GM23248 (cell line): ENCODE results near the gene LRMDA. TPM values are rescaled to one million over a fixed set of nuclear protein-coding genes. Genes with fewer than 3 reads are reported as not detected.

Experiments used
- DNase-seq: peaks from one replicate; pipeline ENCODE4 v3.0.0-alpha.2; 2015
- H2AFZ ChIP-seq: fragments of 200-600 bp; sonication (generic); 2 replicates; pipeline ENCODE4 v1.6.1; 2016; ENCODE audit warnings: antibody characterized with exemption
- H3F3A ChIP-seq: fragments of 200-600 bp; sonication (generic); 2 replicates; pipeline ENCODE4 v1.6.1; 2016; ENCODE audit warnings: mild to moderate bottlenecking, antibody characterized with exemption, mixed run types; ENCODE audit not compliant: insufficient read depth
- H3K27ac ChIP-seq: fragments of 200-600 bp; sonication (generic); 2 replicates; pipeline ENCODE4 v1.5.1; 2016; ENCODE audit warnings: mild to moderate bottlenecking
- H3K27me3 ChIP-seq: fragments of 200-600 bp; sonication (generic); replicated peaks from 2 replicates; pipeline ENCODE4 v1.6.1; 2016; ENCODE audit warnings: mild to moderate bottlenecking; ENCODE audit not compliant: insufficient read depth
- H3K36me3 ChIP-seq: fragments of 200-600 bp; sonication (generic); 2 replicates; pipeline ENCODE4 v1.6.1; 2016; ENCODE audit warnings: low read depth, mild to moderate bottlenecking
- H3K4me1 ChIP-seq: fragments of 200-600 bp; sonication (generic); 2 replicates; pipeline ENCODE4 v1.6.1; 2016; ENCODE audit warnings: mild to moderate bottlenecking; ENCODE audit not compliant: insufficient read depth
- H3K4me2 ChIP-seq: fragments of 200-600 bp; sonication (generic); one replicate; pipeline ENCODE4 v1.6.1; 2016; ENCODE audit warnings: mild to moderate bottlenecking; ENCODE audit not compliant: unreplicated experiment
- H3K4me3 ChIP-seq: fragments of 200-600 bp; sonication (generic); 2 replicates; pipeline ENCODE4 v1.5.1; 2016; ENCODE audit warnings: mild to moderate bottlenecking
- H3K79me2 ChIP-seq: fragments of 200-600 bp; sonication (generic); 2 replicates; pipeline ENCODE4 v1.6.1; 2016; ENCODE audit warnings: mild to moderate bottlenecking; ENCODE audit not compliant: insufficient read depth
- H3K9ac ChIP-seq: fragments of 200-600 bp; sonication (generic); 2 replicates; pipeline ENCODE4 v1.6.1; 2016; ENCODE audit warnings: mild to moderate bottlenecking
- H3K9me2 ChIP-seq: fragments of 200-600 bp; sonication (generic); 2 replicates; pipeline ENCODE4 v1.6.1; 2016; ENCODE audit warnings: mixed run types, mild to moderate bottlenecking, moderate library complexity; ENCODE audit not compliant: insufficient read depth
- H3K9me3 ChIP-seq: fragments of 200-600 bp; sonication (generic); one replicate; pipeline ENCODE4 v1.6.1; 2017; ENCODE audit warnings: low read depth
- H4K20me1 ChIP-seq: fragments of 200-600 bp; sonication (generic); 2 replicates; pipeline ENCODE4 v1.6.0; 2016; ENCODE audit not compliant: insufficient read depth
- EZH2 ChIP-seq: fragments of 200-600 bp; sonication (generic); IDR thresholded peaks from 2 replicates; pipeline ENCODE4 v1.6.1; 2018; ENCODE audit warnings: antibody characterized with exemption, mild to moderate bottlenecking; ENCODE audit not compliant: insufficient read depth, poor library complexity, severe bottlenecking
- EZH2phosphoT487 ChIP-seq: fragments of 200-600 bp; sonication (generic); IDR thresholded peaks from 2 replicates; pipeline ENCODE4 v1.6.1; 2018; ENCODE audit warnings: antibody characterized with exemption, moderate library complexity, mild to moderate bottlenecking, low read depth; ENCODE audit not compliant: insufficient read depth
- WGBS, 2 experiments: methylation state at CpG; one replicate each; pipeline ENCODE4 v1.1.6; 2015 to 2017; ENCODE audit warnings: low lambda C conversion rate in 2 of 2, low coverage in 1 of 2; ENCODE audit errors: missing lambda C conversion rate in 2 of 2; 5-methylcytosine and 5-hydroxymethylcytosine counted together
- in situ Hi-C: fragments of 300-500 bp; cut with MboI; formaldehyde crosslinking; loops from 2 replicates; pipeline ENCODE4 v1.15.0; 2020
- polyA plus RNA-seq: library from polyadenylated mRNA; unstranded; fragments of >200 nt; fragmentation: Nextera tagmentation; extraction: Ambion mirVana; gene quantifications from 2 replicates; pipeline ENCODE4 v1.2.1, GENCODE V29; 2016
- total RNA-seq: library from RNA; depleted of rRNA; stranded (reverse); fragments of >200 nt; shearing (Covaris generic); gene quantifications from 2 replicates; pipeline ENCODE4 v1.2.3, GENCODE V29; 2014

LRMDA gene
- total and polyA plus RNA-seq, 2 experiments from 2014 or later, result 2.6 TPM; not detected in 1

DNA sequence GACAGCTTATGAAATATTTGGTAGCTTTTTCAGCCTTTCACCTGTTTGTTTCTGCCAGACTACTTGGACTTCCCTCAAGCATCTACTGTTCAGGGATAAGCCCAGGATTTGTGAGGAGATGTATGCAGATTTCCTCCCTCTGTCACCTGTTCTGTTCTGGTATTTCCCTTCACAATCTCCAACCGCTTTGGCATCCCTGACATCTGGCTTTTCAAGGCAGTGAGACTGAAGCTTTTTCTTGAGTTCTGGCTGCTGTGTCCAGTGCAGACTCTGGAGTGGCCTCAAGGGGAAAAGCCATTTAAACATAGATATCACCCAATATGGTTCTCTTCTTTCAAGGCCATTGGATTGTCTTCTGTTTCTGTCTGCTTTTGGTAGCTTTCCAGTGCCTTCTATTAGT is 369.7 kb downstream of the LRMDA start:
- no peak for DNase-seq
- H3F3A ChIP-seq, result no peaks in the 10 kb centered on the region
- H3K4me2 ChIP-seq, result no peak overlapping the region
- H3K4me1 ChIP-seq, result no peaks in the 10 kb centered on the region
- H4K20me1 ChIP-seq, result no peaks in the 10 kb centered on the region
- H3K27ac ChIP-seq, result no peak overlapping the region
- H3K9ac ChIP-seq, result no peak overlapping the region
- H3K36me3 ChIP-seq, result no peaks in the 10 kb centered on the region
- no peak overlapping the region for H2AFZ ChIP-seq
- in situ Hi-C loops, result no loop called here
- no peaks in the 10 kb centered on the region for H3K9me2 ChIP-seq
- H3K79me2 ChIP-seq, result no peaks in the 10 kb centered on the region
- WGBS, 2 experiments, result 86 to 90% methylated on average over 1 of the region's 1 CpG
- H3K27me3 ChIP-seq, result 0 out of 2 replicates have a peak, but pooled peaks cover 6% of the 10 kb centered on the region
- no peak overlapping the region for H3K4me3 ChIP-seq
- H3K9me3 ChIP-seq, result no peaks in the 10 kb centered on the region
- TF ChIP-seq EZH2phosphoT487 (no peak), EZH2 (no peak)

DNA sequence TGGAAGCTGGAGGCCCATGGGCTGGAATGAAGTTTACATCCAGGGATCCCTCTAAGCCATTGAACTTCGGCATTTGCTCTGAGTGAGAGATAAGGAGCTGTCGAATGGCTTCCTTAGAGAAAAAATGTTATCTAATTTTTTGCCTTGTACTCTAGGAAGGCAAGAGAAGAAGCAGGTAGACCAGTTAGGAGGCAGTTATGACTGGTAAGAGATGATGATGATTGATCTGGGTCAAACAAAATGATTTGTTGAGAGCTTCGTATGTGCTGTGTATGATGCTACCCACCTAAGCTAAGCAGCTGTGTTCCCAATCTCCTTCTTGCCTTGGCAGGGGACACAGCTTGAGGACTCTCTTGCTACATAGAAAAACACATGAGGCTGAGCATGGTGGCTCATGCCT is 370.2 kb downstream of the LRMDA start:
- WGBS, 2 experiments, result 57 to 73% methylated on average over 3 of the region's 3 CpGs
- TF ChIP-seq EZH2 (no peak), EZH2phosphoT487 (no peak)
- H3K4me2 ChIP-seq, result no peak overlapping the region
- no peaks in the 10 kb centered on the region for H3K36me3 ChIP-seq
- no peaks in the 10 kb centered on the region for H4K20me1 ChIP-seq
- no peaks in the 10 kb centered on the region for H3K9me3 ChIP-seq
- no peaks in the 10 kb centered on the region for H3K9me2 ChIP-seq
- no peak overlapping the region for H3K27ac ChIP-seq
- 0 out of 2 replicates have a peak, but pooled peaks cover 6% of the 10 kb centered on the region for H3K27me3 ChIP-seq
- no peaks in the 10 kb centered on the region for H3F3A ChIP-seq
- in situ Hi-C loops, result no loop called here
- H2AFZ ChIP-seq, result no peak overlapping the region
- no peak overlapping the region for H3K9ac ChIP-seq
- H3K4me3 ChIP-seq, result no peak overlapping the region
- H3K79me2 ChIP-seq, result no peaks in the 10 kb centered on the region
- DNase-seq, result no peak
- no peaks in the 10 kb centered on the region for H3K4me1 ChIP-seq

DNA sequence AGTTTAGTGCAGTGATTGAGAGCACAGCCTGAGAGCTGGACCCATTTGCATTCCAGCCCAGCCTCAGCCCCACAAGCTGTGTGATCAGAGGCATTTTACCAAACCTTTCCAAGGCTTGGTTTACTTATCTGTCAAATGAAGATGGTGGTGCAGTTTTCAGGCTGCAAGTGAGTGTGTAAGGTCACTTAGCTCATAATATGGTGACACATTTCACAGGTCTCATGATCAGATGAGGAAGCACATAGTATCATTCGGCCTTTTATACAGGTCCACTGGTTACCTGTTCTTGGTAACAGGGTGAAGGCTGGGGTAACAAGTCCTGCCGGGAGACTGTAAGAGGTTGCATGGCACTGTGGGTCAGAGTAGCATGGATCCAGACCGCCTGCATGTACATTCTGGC is 371.7 kb downstream of the LRMDA start:
- in situ Hi-C loops, result no loop called here
- Histone ChIP-seq H3K27ac (no peak overlapping the region), H3K9me3 (no peaks in the 10 kb centered on the region)

DNA sequence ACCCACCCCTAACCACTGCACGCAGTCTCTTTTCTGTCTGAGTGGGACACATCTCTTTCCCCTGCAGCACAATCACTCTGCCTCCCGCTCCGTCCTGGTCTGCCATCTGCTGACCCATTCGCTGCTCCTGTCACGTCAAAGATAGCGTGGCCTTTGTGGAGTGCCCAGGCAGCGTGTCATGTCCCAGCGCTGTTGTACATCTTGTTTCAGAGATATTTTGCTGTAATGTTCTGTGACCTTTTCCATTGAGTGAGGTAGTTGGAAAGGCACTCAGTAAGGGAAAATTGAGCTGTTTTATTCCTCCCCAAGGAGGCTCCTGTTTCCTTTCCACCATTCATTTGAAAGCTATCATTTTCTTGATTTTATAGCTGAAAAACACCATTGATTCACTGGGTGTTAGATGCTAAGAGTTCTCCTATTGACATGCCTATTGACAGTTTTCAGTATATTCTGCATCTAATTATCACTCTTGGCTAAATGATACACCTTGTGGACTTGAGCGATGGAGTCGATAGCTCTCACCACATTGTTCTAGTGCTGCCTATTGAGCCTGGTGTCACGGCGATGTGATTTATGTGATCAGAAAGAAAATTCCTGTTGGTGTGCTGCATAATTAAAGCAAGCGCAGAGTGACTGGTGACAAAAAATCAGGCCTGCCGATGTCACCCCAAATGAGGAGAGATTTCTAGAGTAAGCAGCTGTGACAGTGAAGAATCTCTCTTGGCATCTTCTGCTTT is 372.6 kb downstream of the LRMDA start:
- WGBS, 2 experiments, result 89 to 90% methylated on average over 14 of the region's 14 CpGs
- Histone ChIP-seq H2AFZ (no peak overlapping the region), H3K79me2 (no peaks in the 10 kb centered on the region), H3K36me3 (no peaks in the 10 kb centered on the region), H4K20me1 (no peaks in the 10 kb centered on the region), H3K9me2 (no peaks in the 10 kb centered on the region), H3K4me1 (no peaks in the 10 kb centered on the region), H3K9ac (no peak overlapping the region), H3K27me3 (peaks cover 3% of the 10 kb centered on the region; the same call in 1 of the 2 replicates), H3K4me3 (no peak overlapping the region), H3K4me2 (no peak overlapping the region), H3K9me3 (no peaks in the 10 kb centered on the region), H3F3A (no peaks in the 10 kb centered on the region), H3K27ac (no peak overlapping the region)
- in situ Hi-C loops, result no loop called here
- no peak for DNase-seq
- TF ChIP-seq EZH2, result no peak
- TF ChIP-seq EZH2phosphoT487, result no peak

More for the DNA sequence above, 371.7 kb downstream of the LRMDA start:
- TF ChIP-seq EZH2phosphoT487 (no peak), EZH2 (no peak)
- Histone ChIP-seq H3K79me2 (no peaks in the 10 kb centered on the region), H4K20me1 (no peaks in the 10 kb centered on the region), H3K4me3 (no peak overlapping the region), H3K4me1 (no peaks in the 10 kb centered on the region), H3K9me2 (no peaks in the 10 kb centered on the region), H2AFZ (no peak overlapping the region), H3K36me3 (no peaks in the 10 kb centered on the region), H3K27me3 (peaks cover 6% of the 10 kb centered on the region; the same call in 1 of the 2 replicates), H3K4me2 (no peak overlapping the region), H3K9ac (no peak overlapping the region), H3F3A (no peaks in the 10 kb centered on the region)
- 75 to 77% methylated on average over 3 of the region's 3 CpGs for WGBS, 2 experiments
- no peak for DNase-seq
